ENCODE measurements around the gene ERMARD. TPM values are rescaled to one million over a fixed set of nuclear protein-coding genes. Genes with fewer than 3 reads are reported as not detected.

ERMARD gene
- total RNA-seq, 2 donors from 2014 or later = 8.6 to 12.2 TPM

GRCh38 chr6:169807229-169807628 is 55.8 kb downstream of the ERMARD start:
- 44 to 50% methylated on average over 1 of the region's 1 CpG for WGBS, 2 donors
- no peak for DNase-seq
- H3K27ac ChIP-seq = no peak overlapping the region
- H3K4me1 ChIP-seq = peaks cover 2% of the 10 kb centered on the region
- ATAC-seq = no peak
- TF ChIP-seq CTCF (IDR thresholded peaks at IDR 0.05) = no peak
- TF ChIP-seq POLR2A (IDR thresholded peaks at IDR 0.05) = no peak
- H3K9me3 ChIP-seq = no peaks in the 10 kb centered on the region
- H3K4me3 ChIP-seq = no peak overlapping the region
- intact Hi-C loops (cut with DNase I) = no loop called here
- H3K36me3 ChIP-seq (replicated peaks in 1 of 2; ENCODE audit: insufficient read depth in 1 of 2, low read depth in 2 of 2) = no peaks in the 10 kb centered on the region
- H3K27me3 ChIP-seq = no peaks in the 10 kb centered on the region

GRCh38 chr6:169807699-169808607 is 56.5 kb downstream of the ERMARD start:
- H3K27ac ChIP-seq = no peak overlapping the region
- DNase-seq (no peak), ATAC-seq (no peak)
- intact Hi-C loops (cut with DNase I) = no loop called here
- no peaks in the 10 kb centered on the region for H3K4me1 ChIP-seq
- no peaks in the 10 kb centered on the region for H3K9me3 ChIP-seq
- H3K36me3 ChIP-seq (replicated peaks in 1 of 2; ENCODE audit: insufficient read depth in 1 of 2, low read depth in 2 of 2) = no peaks in the 10 kb centered on the region
- no peak overlapping the region for H3K4me3 ChIP-seq
- whole genome bisulfite sequencing, 2 donors = 56 to 60% methylated on average over 8 to 9 of the region's 9 CpGs
- TF ChIP-seq CTCF (IDR thresholded peaks at IDR 0.05) (no peak), POLR2A (IDR thresholded peaks at IDR 0.05) (no peak)
- no peaks in the 10 kb centered on the region for H3K27me3 ChIP-seq

- Histone ChIP-seq H3K4me3 (no peak overlapping the region), H3K36me3 (replicated peaks in 1 of 2; ENCODE audit: insufficient read depth in 1 of 2, low read depth in 2 of 2) (no peaks in the 10 kb centered on the region), H3K27ac (no peak overlapping the region), H3K27me3 (no peaks in the 10 kb centered on the region), H3K4me1 (no peaks in the 10 kb centered on the region), H3K9me3 (no peaks in the 10 kb centered on the region)
- ATAC-seq (no peak), DNase-seq (no peak)
- WGBS, 2 donors = 46 to 57% methylated on average over 3 of the region's 3 CpGs
- intact Hi-C loops (cut with DNase I) = no loop called here
- no peak for TF ChIP-seq CTCF (IDR thresholded peaks at IDR 0.05)
Measured at GRCh38 chr6:169808608-169808967, 57.2 kb downstream of the ERMARD start.

DNA sequence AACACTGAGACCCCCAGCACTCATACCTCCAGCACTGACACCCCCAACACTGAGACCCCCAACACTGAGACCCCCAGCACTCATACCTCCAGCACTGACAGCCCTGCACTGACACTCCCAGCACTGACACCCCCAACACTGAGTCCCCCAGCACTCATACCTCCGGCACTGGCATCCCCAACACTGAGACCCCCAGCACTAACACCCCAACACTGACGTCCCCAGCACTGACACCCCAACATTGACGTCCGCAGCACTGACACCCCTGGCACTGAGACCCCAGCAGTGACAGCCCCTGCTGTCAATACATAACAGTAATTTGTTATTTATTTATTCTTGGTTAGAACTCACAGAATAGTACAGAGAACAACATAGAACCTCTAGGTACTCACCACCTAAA is 58.0 kb downstream of the ERMARD start:
- 75 to 79% methylated on average over 4 of the region's 4 CpGs for WGBS, 2 donors
- Histone ChIP-seq H3K4me1 (no peaks in the 10 kb centered on the region), H3K36me3 (replicated peaks in 1 of 2; ENCODE audit: insufficient read depth in 1 of 2, low read depth in 2 of 2) (no peaks in the 10 kb centered on the region), H3K27ac (no peak overlapping the region), H3K4me3 (no peak overlapping the region), H3K9me3 (no peaks in the 10 kb centered on the region), H3K27me3 (no peaks in the 10 kb centered on the region)
- no peak for ATAC-seq
- TF ChIP-seq POLR2A (IDR thresholded peaks at IDR 0.05) = no peak
- TF ChIP-seq CTCF (IDR thresholded peaks at IDR 0.05) = no peak
- DNase-seq = no peak
- intact Hi-C loops (cut with DNase I) = no loop called here
